GM13976 (cell line): Measurements from ENCODE around the gene RAP2B.

ENCODE experiments used
- DNase-seq: peaks from one replicate; pipeline ENCODE4 v3.0.0; 2012; ENCODE audit warnings: low spot score
- CTCF ChIP-seq: IDR thresholded peaks from 2 replicates; pipeline ENCODE4 v1.5.1; 2012; ENCODE audit warnings: borderline replicate concordance, mild to moderate bottlenecking; ENCODE audit not compliant: insufficient read depth; ENCODE audit errors: extremely low read depth, missing control alignments, control extremely low read depth
- in situ Hi-C: fragments of 300-500 bp; cut with MboI; formaldehyde crosslinking; loops from one replicate; pipeline ENCODE4 v1.12.0; 2022; ENCODE audit warnings: low sequenced_read_pairs, mixed read lengths, inconsistent platforms; ENCODE audit not compliant: unreplicated experiment

Gene RAP2B

DNA sequence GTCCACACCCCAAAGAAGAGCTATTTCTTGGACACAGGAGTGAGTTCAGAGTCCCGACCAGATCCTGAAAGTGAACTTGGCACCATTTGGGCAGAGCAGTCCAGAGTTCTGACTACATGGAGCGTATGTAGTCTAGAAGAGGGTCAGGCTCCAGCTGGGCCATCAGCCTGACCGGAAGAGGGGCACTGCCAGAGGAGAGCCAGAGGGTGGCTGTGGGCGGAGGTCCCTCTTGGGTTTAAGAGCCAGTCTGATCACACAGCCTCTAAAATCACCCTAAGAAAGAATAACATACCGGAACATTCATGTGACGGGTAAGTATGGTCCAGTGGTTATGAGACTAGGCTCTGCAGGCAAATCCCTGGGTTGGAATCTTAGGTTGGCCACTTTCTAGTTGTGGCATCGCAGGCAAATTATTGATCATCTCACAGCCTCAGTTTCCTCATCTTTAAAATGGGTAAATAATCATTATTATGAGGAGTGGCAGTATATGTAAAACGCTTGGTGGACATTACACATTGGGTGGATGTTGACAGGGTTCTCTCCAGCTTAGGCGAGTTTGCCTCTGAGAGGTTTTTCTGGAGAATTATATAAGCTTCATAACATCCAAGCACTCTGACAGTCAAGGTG is 2.1 kb upstream of the RAP2B start:
- no peak for TF ChIP-seq CTCF
- no peak for DNase-seq
- in situ Hi-C loops: loop anchor here (25.0 kb wide), 1 partner anchor 602 kb away; no protein-coding TSS in a partner anchor

DNA sequence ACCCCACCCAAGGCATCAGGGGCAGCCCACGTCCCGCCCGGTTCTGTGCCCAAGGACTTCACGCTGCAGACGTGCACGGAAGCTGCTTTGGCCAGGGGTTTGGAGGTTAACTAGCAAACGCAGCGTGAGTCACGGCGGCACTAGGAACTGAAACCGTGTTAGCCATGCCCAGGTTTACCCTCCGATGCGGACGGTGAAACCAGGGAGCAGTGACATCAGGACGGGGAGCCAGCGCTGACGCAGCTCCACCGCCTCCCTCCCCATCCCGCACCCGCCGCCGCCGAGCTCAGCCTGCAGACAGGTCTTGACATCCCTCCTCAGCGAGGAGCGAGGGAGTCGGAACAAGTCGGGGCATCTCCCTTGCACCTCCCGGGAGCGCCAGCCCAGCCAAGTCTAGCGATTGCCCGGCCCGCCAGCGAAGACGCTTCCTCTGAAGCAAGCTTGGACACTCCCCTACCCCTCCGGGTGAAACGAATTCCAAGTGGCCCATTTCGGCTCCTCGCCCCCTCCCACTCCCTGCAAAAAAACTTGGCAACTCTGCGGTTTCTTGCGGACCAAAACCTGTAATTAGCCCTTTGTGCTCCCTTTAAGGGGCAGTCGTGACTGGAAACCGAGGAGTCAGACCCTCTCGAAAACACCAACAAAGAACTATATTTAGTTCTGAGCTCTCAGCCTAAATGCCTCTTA is 1.4 kb upstream of the RAP2B start:
- peak; percentile 74 for DNase-seq
- TF ChIP-seq CTCF: no peak
- in situ Hi-C loops: loop anchor here (25.0 kb wide), 1 partner anchor 602 kb away; no protein-coding TSS in a partner anchor

DNA sequence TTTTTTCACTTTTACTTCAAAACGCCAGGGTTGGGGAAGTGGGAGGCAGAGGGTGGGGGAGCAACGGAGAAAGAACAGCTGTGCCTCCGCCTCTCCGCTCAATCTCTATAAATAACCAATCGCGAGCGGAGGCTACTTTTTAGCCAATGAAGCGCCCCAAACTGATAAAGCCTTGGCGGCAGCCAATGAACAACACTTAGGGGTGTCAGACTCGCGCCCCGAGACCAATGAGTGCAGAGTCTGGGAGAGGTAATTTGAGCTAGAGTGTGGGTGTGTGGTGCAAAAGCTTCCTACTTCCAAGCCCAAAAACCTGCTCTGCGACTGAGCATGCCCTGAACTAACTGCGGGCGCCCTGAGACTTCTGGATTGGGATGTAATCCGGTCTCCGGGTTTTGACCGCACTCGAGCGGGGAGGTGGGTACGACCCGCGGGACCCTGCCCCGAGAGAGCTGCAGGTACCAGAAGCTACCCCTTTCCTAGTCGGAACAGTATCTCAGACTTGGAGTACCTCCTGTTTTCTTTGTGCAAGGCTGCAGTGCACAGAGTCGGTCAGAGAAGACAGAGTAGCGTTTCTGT is 800 bp upstream of the RAP2B start:
- no peak for TF ChIP-seq CTCF
- peak; percentile 94 for DNase-seq
- in situ Hi-C loops: loop anchor here (25.0 kb wide), 1 partner anchor 601 kb away; no protein-coding TSS in a partner anchor

DNA sequence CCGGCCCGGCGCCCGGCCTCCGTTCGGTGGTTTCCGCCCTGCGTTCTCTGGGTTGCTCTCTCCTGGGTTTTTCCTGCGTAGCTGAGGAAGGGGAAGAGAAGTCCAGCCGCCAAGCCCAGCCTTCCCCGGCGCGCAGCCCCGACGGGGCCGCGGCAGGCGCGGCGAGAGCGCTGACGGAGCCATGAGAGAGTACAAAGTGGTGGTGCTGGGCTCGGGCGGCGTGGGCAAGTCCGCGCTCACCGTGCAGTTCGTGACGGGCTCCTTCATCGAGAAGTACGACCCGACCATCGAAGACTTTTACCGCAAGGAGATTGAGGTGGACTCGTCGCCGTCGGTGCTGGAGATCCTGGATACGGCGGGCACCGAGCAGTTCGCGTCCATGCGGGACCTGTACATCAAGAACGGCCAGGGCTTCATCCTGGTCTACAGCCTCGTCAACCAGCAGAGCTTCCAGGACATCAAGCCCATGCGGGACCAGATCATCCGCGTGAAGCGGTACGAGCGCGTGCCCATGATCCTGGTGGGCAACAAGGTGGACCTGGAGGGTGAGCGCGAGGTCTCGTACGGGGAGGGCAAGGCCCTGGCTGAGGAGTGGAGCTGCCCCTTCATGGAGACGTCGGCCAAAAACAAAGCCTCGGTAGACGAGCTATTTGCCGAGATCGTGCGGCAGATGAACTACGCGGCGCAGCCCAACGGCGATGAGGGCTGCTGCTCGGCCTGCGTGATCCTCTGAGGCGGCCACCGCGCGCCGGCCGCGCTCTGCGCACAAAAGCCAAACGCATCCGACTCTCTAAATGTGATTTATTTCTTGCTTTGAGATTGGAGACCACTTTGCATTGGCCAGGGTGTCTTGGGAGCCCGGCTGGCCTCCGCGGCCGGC is 727 bp downstream of the RAP2B start:
- in situ Hi-C loops: loop anchor here (25.0 kb wide), 1 partner anchor 600 kb away; no protein-coding TSS in a partner anchor

GRCh38 chr3:153163393-153163724 is 1.3 kb downstream of the RAP2B start:
- no peak for TF ChIP-seq CTCF
- in situ Hi-C loops: loop anchor here (25.0 kb wide), 1 partner anchor 599 kb away; no protein-coding TSS in a partner anchor
- no peak for DNase-seq

More for the DNA sequence above, 727 bp downstream of the RAP2B start:
- peak; percentile 56 for DNase-seq
- no peak for TF ChIP-seq CTCF

- DNase-seq: no peak
- TF ChIP-seq CTCF: no peak
- in situ Hi-C loops: loop anchor here (25.0 kb wide), 1 partner anchor 598 kb away; no protein-coding TSS in a partner anchor
These were observed 1.9 kb downstream of the RAP2B start for GRCh38 chr3:153163756-153164550.
